ENCODE measurements around the gene TBC1D24.

DNA sequence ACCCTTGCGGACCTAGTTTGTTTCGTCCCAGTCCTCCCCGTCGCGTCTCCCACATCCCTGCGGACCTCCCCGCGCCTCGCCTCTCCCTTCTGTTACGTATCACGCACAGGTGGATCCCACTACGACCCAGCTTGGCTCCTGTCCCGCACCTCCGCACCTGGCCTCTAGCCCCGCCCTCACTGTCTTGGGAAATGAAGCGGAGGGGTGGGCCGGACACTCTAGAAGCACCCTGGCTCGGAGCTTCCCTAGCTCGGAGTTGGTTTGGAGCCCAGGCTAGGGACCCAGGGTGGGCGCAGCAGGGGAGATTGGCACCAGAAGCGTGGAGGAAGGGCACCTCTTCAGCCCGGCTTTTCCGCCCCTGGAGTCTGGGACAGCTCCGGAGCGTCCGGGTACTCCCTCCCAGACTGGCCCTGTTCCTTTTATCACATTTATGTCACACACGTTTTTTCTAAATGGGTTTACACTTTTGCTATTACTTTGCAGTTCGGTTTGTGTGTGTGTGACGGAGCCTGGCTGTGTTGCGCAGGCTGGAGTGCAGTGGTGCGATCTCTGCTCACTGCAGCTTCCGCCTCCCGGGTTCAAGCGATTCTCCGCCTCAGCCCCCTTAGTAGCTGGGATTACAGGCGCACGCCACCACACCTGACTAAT lies 57.7 kb downstream of the TBC1D24 start:
- no peak for TF ChIP-seq SMC3 (IDR thresholded peaks at IDR 0.05; ENCODE audit: low read depth, low read length)
- no peak for TF ChIP-seq NRF1 (IDR thresholded peaks at IDR 0.05; ENCODE audit: low read depth, low read length)
- TF ChIP-seq, protein P1, sequence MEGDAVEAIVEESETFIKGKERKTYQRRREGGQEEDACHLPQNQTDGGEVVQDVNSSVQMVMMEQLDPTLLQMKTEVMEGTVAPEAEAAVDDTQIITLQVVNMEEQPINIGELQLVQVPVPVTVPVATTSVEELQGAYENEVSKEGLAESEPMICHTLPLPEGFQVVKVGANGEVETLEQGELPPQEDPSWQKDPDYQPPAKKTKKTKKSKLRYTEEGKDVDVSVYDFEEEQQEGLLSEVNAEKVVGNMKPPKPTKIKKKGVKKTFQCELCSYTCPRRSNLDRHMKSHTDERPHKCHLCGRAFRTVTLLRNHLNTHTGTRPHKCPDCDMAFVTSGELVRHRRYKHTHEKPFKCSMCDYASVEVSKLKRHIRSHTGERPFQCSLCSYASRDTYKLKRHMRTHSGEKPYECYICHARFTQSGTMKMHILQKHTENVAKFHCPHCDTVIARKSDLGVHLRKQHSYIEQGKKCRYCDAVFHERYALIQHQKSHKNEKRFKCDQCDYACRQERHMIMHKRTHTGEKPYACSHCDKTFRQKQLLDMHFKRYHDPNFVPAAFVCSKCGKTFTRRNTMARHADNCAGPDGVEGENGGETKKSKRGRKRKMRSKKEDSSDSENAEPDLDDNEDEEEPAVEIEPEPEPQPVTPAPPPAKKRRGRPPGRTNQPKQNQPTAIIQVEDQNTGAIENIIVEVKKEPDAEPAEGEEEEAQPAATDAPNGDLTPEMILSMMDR (IDR thresholded peaks at IDR 0.05), result no peak
- no peak for TF ChIP-seq POLR2AphosphoS5 (IDR thresholded peaks at IDR 0.05; ENCODE audit: low read depth, low read length)
- no peak for TF ChIP-seq EP300 (IDR thresholded peaks at IDR 0.05; ENCODE audit: borderline replicate concordance in 1 of 2, low read depth in 1 of 2, low read length in 1 of 2)
- no peak for TF ChIP-seq FOXM1 (IDR thresholded peaks at IDR 0.05; ENCODE audit: low read depth)
- TF ChIP-seq MEF2A (IDR thresholded peaks at IDR 0.05; ENCODE audit: borderline replicate concordance, low read depth), result no peak
- TF ChIP-seq MXI1 (IDR thresholded peaks at IDR 0.05; ENCODE audit: low read depth, low read length), result 0 out of 2 replicates have a peak, but pooled peaks have one; percentile 52
- TF ChIP-seq RAD21 (IDR thresholded peaks at IDR 0.05; ENCODE audit: low read length), result no peak
- TF ChIP-seq, protein P2, sequence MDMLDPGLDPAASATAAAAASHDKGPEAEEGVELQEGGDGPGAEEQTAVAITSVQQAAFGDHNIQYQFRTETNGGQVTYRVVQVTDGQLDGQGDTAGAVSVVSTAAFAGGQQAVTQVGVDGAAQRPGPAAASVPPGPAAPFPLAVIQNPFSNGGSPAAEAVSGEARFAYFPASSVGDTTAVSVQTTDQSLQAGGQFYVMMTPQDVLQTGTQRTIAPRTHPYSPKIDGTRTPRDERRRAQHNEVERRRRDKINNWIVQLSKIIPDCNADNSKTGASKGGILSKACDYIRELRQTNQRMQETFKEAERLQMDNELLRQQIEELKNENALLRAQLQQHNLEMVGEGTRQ (IDR thresholded peaks at IDR 0.05; ENCODE audit: borderline replicate concordance, low read depth, low read length), result no peak
